ENCODE results near the gene ZFPM1. TPM values are rescaled to one million over a fixed set of nuclear protein-coding genes. Genes with fewer than 3 reads are reported as not detected.
"Not testable (repeated sequence)": the region's sequence is repeated elsewhere in the genome, so short reads cannot be mapped to it uniquely, and the experiment has no call there.

The ZFPM1 gene
- total and polyA plus RNA-seq, 7 experiments from 2014 or later: 0.15 to 28.1 (median 13.5) TPM

DNA sequence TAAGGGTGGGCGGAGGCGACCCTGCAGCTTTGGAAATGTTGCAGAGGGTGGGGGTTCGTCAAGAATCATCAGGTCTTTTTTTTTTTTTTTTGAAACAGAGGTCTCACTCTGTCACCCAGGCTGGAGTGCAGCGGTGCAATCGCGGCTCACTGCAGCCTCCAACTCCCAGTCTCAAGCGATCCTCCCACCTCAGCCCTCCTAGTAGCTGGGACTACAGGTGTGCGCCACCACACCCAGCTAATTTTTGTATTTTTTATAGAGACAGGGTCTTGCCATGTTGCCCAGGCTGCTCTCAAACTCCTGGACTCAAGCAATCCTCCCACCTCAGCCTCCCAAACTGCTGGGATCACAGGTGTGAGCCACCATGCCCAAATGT, 32.3 kb downstream of the ZFPM1 start:
- H3K27ac ChIP-seq (ENCODE audit: low read depth, low read length); H3K27me3 Mint-ChIP-seq; H3K4me3 ChIP-seq (ENCODE audit: low read length); POLR2A ChIA-PET; CTCF ChIA-PET; H3K27me3 ChIP-seq (ENCODE audit: control insufficient read depth in 2 of 2, insufficient read depth in 2 of 2, low read length in 2 of 2); H3K4me1 ChIP-seq (ENCODE audit: control insufficient read depth in 2 of 2, insufficient read depth in 2 of 2, low read length in 2 of 2); H3K9me3 ChIP-seq (ENCODE audit: control insufficient read depth in 2 of 3, low read length in 3 of 3); DNase-seq; H3K36me3 Mint-ChIP-seq; H3K9me3 Mint-ChIP-seq; intact Hi-C loops (cut with micrococcal nuclease); H3K27ac Mint-ChIP-seq; ATAC-seq: not testable (repeated sequence)
- Mint-ChIP-seq H3K4me1 (peaks cover 0 to 19% (median 6%) of the 10 kb centered on the region in 7 donors), H3K4me3 (peak overlapping the region in 1 of 10 donors; percentile 41)
- peaks cover 0 to 29% (median 0%) of the 10 kb centered on the region in 3 experiments for H3K36me3 ChIP-seq (ENCODE audit: control insufficient read depth in 2 of 3, insufficient read depth in 3 of 3, low read length in 3 of 3)

- no peaks in the 10 kb centered on the region for H3K27me3 ChIP-seq (ENCODE audit: control insufficient read depth in 2 of 2, insufficient read depth in 2 of 2, low read length in 2 of 2)
- H3K4me1 Mint-ChIP-seq: peaks cover 0 to 15% (median 0%) of the 10 kb centered on the region in 7 donors
- H3K4me3 ChIP-seq (ENCODE audit: low read length): no peak overlapping the region
- no peak overlapping the region for H3K4me3 Mint-ChIP-seq
- H3K27ac Mint-ChIP-seq: peak overlapping the region in 2 of 9 donors; percentile 54 to 67
- intact Hi-C loops (cut with micrococcal nuclease): no loop called here
- ChIA-PET CTCF (no interaction called here), POLR2A (no interaction called here)
- H3K36me3 ChIP-seq (ENCODE audit: control insufficient read depth in 2 of 3, insufficient read depth in 3 of 3, low read length in 3 of 3): peaks cover 0 to 32% (median 0%) of the 10 kb centered on the region in 3 experiments
- ATAC-seq (peak; percentile 17), DNase-seq (no peak)
- peaks cover 0 to 4% (median 0%) of the 10 kb centered on the region in 5 donors for H3K36me3 Mint-ChIP-seq
- no peak overlapping the region for H3K27ac ChIP-seq (ENCODE audit: low read depth, low read length)
- H3K4me1 ChIP-seq (ENCODE audit: control insufficient read depth in 2 of 2, insufficient read depth in 2 of 2, low read length in 2 of 2): no peaks in the 10 kb centered on the region
- no peaks in the 10 kb centered on the region for H3K9me3 Mint-ChIP-seq
- no peaks in the 10 kb centered on the region for H3K9me3 ChIP-seq (ENCODE audit: control insufficient read depth in 2 of 3, low read length in 3 of 3)
- no peaks in the 10 kb centered on the region for H3K27me3 Mint-ChIP-seq
Measured at GRCh38 chr16:88486398-88487123, 33.5 kb downstream of the ZFPM1 start.

DNA sequence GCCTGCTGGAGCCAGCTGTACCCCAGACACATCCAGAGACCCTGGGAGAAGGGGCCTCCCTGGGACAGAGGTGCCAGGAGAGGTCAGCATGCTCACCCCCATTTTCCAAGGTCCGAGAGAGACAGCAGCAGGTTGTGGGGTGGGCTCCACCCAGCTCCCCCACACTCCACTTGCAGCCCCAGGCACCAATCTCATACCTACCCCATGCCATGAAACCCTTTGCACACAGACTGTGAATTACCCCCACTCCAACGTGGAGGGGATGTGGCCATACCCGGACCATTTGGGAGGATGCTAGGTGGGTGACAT, 34.0 kb downstream of the ZFPM1 start:
- Mint-ChIP-seq H3K27ac (peak overlapping the region in 1 of 9 donors; percentile 70), H3K9me3 (no peaks in the 10 kb centered on the region), H3K27me3 (no peaks in the 10 kb centered on the region), H3K4me1 (peaks cover 0 to 14% (median 0%) of the 10 kb centered on the region in 7 donors), H3K4me3 (no peak overlapping the region), H3K36me3 (peaks cover 0 to 4% (median 0%) of the 10 kb centered on the region in 5 donors)
- ChIA-PET POLR2A (no interaction called here), CTCF (no interaction called here)
- Histone ChIP-seq H3K36me3 (ENCODE audit: control insufficient read depth in 2 of 3, insufficient read depth in 3 of 3, low read length in 3 of 3) (peaks cover 0 to 37% (median 0%) of the 10 kb centered on the region in 3 experiments), H3K9me3 (ENCODE audit: control insufficient read depth in 2 of 3, low read length in 3 of 3) (no peaks in the 10 kb centered on the region), H3K27ac (ENCODE audit: low read depth, low read length) (no peak overlapping the region), H3K4me1 (ENCODE audit: control insufficient read depth in 2 of 2, insufficient read depth in 2 of 2, low read length in 2 of 2) (no peaks in the 10 kb centered on the region), H3K27me3 (ENCODE audit: control insufficient read depth in 2 of 2, insufficient read depth in 2 of 2, low read length in 2 of 2) (no peaks in the 10 kb centered on the region), H3K4me3 (ENCODE audit: low read length) (no peak overlapping the region)
- no peak for DNase-seq
- intact Hi-C loops (cut with micrococcal nuclease): no loop called here
- ATAC-seq: no peak

DNA sequence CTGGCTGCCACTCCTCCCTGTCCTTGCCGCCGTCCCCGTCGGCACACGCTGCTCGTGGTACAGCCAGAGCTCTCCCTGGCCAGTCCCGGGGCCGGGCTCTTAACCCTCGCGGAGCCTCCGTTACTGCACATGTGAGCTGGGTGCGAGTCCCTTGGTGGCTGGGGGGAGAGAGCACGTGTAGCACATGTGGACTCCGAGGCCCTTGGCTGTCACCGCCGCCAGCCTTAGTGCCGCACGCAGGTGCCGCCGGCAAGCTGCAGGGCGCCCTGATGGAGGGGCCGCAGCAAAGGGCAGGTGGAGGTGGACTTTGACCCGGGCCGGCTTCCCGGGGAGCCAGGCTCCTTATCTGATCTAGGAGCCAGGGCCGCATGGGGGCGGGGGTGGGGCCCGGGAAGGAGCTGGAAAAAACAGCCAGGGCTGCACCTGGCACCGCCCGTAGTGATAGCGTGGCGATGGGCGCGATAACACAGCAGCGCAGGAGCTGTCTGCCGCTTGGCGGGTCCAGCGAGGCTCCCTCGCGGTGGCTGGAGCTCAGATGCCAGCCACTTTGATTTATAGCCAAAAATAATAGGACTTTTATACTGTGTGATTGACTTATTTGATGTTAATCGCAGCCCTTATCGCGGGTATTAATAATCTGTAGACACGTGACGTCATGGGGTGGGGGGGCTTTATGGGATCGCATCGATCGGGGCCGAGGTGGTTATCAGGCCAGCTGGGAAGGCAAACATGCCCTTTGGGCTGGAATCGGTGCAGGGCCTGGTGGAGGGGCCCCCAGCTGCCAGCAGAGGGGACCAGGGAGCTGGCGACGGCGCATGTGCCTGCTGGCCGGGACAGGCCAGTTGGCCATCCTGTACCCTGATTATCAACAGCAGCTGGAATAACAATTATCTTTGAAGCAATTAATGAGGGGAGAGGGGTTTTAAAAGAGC, 35.1 kb downstream of the ZFPM1 start:
- peaks cover 0 to 4% (median 0%) of the 10 kb centered on the region in 5 donors for H3K36me3 Mint-ChIP-seq
- H3K27me3 Mint-ChIP-seq: no peaks in the 10 kb centered on the region
- no peaks in the 10 kb centered on the region for H3K4me1 ChIP-seq (ENCODE audit: control insufficient read depth in 2 of 2, insufficient read depth in 2 of 2, low read length in 2 of 2)
- no peak overlapping the region for H3K4me3 ChIP-seq (ENCODE audit: low read length)
- POLR2A ChIA-PET: no interaction called here
- peaks cover 0 to 14% (median 0%) of the 10 kb centered on the region in 7 donors for H3K4me1 Mint-ChIP-seq
- H3K27ac ChIP-seq (ENCODE audit: low read depth, low read length): no peak overlapping the region
- ATAC-seq (no peak), DNase-seq (no peak)
- CTCF ChIA-PET: interaction anchor here (0.6 kb wide), 1 partner anchor 26 kb away, joined by 3 read pairs; no protein-coding TSS in a partner anchor
- no peak overlapping the region for H3K4me3 Mint-ChIP-seq
- no peaks in the 10 kb centered on the region for H3K9me3 Mint-ChIP-seq
- H3K27me3 ChIP-seq (ENCODE audit: control insufficient read depth in 2 of 2, insufficient read depth in 2 of 2, low read length in 2 of 2): no peaks in the 10 kb centered on the region
- intact Hi-C loops (cut with micrococcal nuclease): no loop called here
- no peaks in the 10 kb centered on the region for H3K9me3 ChIP-seq (ENCODE audit: control insufficient read depth in 2 of 3, low read length in 3 of 3)
- peak overlapping the region in 1 of 9 donors; percentile 48 for H3K27ac Mint-ChIP-seq
- H3K36me3 ChIP-seq (ENCODE audit: control insufficient read depth in 2 of 3, insufficient read depth in 3 of 3, low read length in 3 of 3): peaks cover 0 to 40% (median 0%) of the 10 kb centered on the region in 3 experiments

- Histone ChIP-seq H3K4me1 (ENCODE audit: control insufficient read depth in 2 of 2, insufficient read depth in 2 of 2, low read length in 2 of 2) (no peaks in the 10 kb centered on the region), H3K4me3 (ENCODE audit: low read length) (no peak overlapping the region), H3K9me3 (ENCODE audit: control insufficient read depth in 2 of 3, low read length in 3 of 3) (no peaks in the 10 kb centered on the region), H3K27ac (ENCODE audit: low read depth, low read length) (no peak overlapping the region), H3K36me3 (ENCODE audit: control insufficient read depth in 2 of 3, insufficient read depth in 3 of 3, low read length in 3 of 3) (peaks cover 0 to 46% (median 0%) of the 10 kb centered on the region in 3 experiments), H3K27me3 (ENCODE audit: control insufficient read depth in 2 of 2, insufficient read depth in 2 of 2, low read length in 2 of 2) (no peaks in the 10 kb centered on the region)
- CTCF ChIA-PET: no interaction called here
- ATAC-seq (no peak), DNase-seq (no peak)
- Mint-ChIP-seq H3K36me3 (peaks cover 0 to 4% (median 0%) of the 10 kb centered on the region in 5 donors), H3K4me3 (no peak overlapping the region), H3K9me3 (no peaks in the 10 kb centered on the region), H3K4me1 (peaks cover 0 to 9% (median 0%) of the 10 kb centered on the region in 7 donors), H3K27ac (no peak overlapping the region), H3K27me3 (no peaks in the 10 kb centered on the region)
- intact Hi-C loops (cut with micrococcal nuclease): no loop called here
- POLR2A ChIA-PET: interaction anchor here (1.2 kb wide), 1 partner anchor 32 kb away, joined by 3 read pairs; no protein-coding TSS in a partner anchor
Measured at GRCh38 chr16:88489163-88489741, 36.2 kb downstream of the ZFPM1 start.

DNA sequence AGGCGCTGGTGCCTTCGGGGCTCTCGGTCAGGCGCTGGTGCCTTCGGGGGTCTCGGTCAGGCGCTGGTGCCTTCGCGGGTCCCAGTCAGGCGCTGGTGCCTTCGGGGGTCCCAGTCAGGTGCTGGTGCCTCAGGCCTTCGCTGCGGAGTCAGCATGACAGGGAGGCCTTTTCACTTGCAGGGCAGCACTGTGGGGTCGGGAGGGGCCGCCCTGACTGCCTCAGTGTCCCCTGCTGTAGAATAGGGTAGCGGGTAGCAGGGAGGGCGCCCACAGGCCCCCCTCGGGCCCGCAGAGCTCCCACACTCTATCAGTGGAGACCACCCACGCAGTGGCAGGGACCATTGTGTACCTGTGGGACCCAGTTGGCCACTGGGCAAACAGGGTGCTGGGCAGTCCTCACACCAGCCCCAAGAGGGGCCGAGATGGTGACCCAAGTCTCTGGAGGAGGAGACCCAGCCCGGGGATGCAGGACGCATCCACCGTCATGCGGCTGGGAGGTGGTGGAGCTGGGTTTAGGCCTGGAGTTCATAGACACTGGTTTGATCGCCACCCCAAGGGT, 38.0 kb downstream of the ZFPM1 start:
- Mint-ChIP-seq H3K4me1 (peaks cover 0 to 5% (median 0%) of the 10 kb centered on the region in 7 donors), H3K27ac (no peak overlapping the region), H3K27me3 (no peaks in the 10 kb centered on the region), H3K4me3 (no peak overlapping the region), H3K9me3 (no peaks in the 10 kb centered on the region), H3K36me3 (peaks cover 0 to 4% (median 0%) of the 10 kb centered on the region in 5 donors)
- intact Hi-C loops (cut with micrococcal nuclease): no loop called here
- Histone ChIP-seq H3K4me3 (ENCODE audit: low read length) (no peak overlapping the region), H3K9me3 (ENCODE audit: control insufficient read depth in 2 of 3, low read length in 3 of 3) (no peaks in the 10 kb centered on the region), H3K4me1 (ENCODE audit: control insufficient read depth in 2 of 2, insufficient read depth in 2 of 2, low read length in 2 of 2) (no peaks in the 10 kb centered on the region), H3K27me3 (ENCODE audit: control insufficient read depth in 2 of 2, insufficient read depth in 2 of 2, low read length in 2 of 2) (no peaks in the 10 kb centered on the region), H3K27ac (ENCODE audit: low read depth, low read length) (no peak overlapping the region), H3K36me3 (ENCODE audit: control insufficient read depth in 2 of 3, insufficient read depth in 3 of 3, low read length in 3 of 3) (peaks cover 0 to 44% (median 0%) of the 10 kb centered on the region in 3 experiments)
- POLR2A ChIA-PET: no interaction called here
- no peak for DNase-seq
- CTCF ChIA-PET: no interaction called here
- ATAC-seq: no peak

All from naive thymus-derived CD4-positive, alpha-beta T cell (primary cell).